ENCODE results near the gene CEP120.
"Not testable (repeated sequence)": the region's sequence is repeated elsewhere in the genome, so short reads cannot be mapped to it uniquely, and the experiment has no call there.

Gene CEP120

GRCh38 chr5:123438244-123438643 is 15.0 kb upstream of the CEP120 start:
- no peak for DNase-seq

DNA sequence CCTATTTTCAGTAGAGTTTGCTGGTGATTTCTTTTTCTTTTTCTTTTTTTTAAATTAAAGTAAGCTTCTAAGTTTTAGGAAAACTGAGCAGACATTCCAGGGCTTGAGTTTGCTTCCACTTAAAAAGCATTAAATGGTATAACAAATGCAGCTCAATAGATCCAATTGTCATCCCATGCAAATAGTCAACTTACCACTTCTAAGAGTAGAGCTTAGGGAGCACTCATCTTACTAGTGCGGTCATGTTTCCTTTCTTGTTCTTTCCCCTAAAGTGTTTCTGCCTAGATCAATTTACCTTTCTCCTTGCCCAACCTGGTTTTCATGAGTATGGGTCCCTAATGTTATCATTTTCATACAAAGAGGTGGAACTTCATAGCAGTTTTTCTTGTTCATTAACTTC is 13.0 kb upstream of the CEP120 start:
- no peak for DNase-seq

DNA sequence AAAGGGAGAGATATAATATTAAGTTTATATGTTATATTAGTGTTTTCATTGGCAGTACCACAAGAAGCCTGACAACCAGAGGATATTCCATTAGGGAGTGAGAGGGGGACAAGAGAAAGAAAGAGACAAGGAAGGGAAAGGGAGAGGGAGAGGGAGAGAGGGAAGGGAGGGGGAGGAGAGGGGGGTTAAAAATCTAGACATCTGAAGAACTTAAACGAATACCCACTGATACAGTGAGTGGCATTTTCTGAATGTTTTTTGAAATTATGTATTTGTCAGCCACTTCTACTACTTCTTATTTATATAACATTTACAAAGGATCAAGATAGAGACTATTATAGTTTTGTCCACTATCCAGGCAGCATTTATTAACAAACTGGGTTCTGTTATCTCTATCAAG is 11.6 kb upstream of the CEP120 start:
- no peak for DNase-seq

- no peak for DNase-seq
Measured at GRCh38 chr5:123433596-123433995, 10.4 kb upstream of the CEP120 start.

- DNase-seq: not testable (repeated sequence)
Measured at GRCh38 chr5:123430441-123430840, 7.2 kb upstream of the CEP120 start.

GRCh38 chr5:123429993-123430392 is 6.8 kb upstream of the CEP120 start:
- DNase-seq: no peak

DNA sequence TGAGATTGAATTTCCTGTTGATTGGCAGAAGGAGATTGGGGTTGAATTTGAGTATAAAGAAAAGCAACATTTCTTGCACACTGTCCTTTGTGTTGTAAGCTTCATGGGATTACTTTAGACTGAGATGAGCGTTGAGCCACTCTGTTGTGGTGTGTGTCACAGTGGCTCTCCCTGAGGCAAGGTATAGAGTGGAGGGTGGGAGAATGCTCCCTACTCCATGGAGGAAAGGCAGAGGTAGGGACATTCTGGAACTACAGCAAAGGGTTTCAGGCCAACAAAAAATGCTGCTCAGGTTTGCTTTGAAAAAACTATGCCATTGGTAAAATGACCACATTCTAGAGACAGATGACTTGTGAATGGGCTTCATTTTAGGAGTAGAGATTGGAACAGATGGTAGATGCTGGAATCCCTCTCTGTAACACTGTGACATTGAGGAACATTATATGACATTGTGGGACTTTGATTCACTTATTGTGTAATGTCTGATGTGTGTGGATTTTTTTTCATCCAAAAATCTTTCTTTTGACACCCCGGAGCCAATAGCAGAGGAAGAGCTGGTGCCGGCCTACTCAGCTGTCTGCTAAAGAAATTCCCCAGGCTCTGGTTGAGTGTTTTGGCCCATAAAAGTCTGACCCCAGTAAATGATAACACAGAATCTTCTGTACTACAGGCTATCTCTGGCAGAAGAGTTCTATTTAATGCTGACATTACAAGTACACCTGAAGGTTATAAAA is 6.2 kb upstream of the CEP120 start:
- no peak for DNase-seq

DNA sequence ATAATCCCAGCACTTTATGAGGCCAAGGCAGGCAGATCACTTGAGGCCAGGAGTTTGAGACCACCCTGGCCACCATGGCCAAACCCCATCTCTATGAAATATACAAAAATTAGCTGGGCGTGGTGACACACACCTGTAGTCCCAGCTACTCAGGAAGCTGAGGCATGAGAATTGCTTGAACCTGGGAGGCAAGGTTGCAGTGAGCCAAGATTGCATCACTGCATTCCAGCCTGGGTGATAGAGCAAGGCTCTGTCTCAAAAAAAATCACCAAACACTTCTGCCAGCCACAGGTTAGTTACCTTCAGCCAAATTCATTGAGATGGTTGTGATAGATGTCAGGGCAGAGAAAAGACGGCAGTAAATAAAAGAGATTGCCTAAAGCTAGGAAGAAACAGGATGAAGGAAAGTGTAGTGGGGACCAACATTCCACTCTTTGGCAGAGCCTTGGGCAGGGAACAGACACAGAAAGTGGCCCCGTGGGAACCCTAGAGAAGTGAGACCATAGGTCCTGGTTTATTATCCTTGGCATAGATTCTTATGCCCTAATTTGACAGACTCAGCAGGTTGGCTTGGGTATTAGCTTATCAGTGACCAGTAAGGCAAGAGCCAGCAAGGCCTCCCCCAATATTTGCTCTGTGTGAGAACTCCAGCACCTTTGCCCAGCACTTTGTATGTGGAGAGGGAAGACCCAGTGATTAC is 5.5 kb upstream of the CEP120 start:
- DNase-seq: no peak

- no peak for DNase-seq
Measured at GRCh38 chr5:123427281-123427680, 4.1 kb upstream of the CEP120 start.

GRCh38 chr5:123425431-123425830 is 2.2 kb upstream of the CEP120 start:
- no peak for DNase-seq

GRCh38 chr5:123422433-123423277 is 548 bp downstream of the CEP120 start:
- no peak for DNase-seq

DNA sequence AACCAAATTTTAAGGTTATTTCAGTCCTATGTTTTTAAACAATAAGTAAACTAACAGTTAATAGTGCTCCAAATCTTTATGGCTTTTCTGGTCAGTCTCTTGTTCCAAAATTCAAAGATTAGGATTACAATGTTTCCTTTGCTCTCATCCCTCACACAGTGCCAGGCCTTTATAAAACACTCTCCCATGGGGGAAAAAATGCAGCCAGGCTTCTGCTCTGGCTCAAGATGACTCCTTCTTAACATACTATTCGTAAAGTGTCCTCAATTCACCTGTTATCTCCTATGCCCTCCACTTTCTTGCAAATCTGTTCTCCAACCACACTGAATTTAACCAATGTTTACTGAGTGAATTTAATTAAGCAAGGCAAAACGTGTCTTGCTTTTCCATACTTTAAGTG is 1.4 kb downstream of the CEP120 start:
- DNase-seq: no peak

DNA sequence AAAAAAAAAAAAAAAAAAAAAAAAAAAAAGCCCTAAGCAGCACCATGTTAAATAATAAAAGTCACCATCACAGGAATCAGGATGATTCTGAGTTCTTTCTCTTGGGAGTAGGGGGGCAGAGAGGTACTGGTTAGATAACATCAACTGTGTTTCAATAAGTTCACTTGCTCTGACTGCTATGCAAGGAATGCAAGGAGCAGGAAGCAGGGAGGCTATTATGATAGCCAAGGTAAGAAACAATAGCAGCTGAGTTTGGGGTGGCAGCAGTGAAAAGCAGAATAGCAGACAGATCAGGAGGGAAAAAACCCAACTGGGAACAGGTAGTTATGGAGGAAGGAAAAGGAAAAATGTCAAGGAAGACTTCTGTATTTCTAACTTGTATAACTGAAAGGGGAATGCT is 8.2 kb downstream of the CEP120 start:
- no peak for DNase-seq

DNA sequence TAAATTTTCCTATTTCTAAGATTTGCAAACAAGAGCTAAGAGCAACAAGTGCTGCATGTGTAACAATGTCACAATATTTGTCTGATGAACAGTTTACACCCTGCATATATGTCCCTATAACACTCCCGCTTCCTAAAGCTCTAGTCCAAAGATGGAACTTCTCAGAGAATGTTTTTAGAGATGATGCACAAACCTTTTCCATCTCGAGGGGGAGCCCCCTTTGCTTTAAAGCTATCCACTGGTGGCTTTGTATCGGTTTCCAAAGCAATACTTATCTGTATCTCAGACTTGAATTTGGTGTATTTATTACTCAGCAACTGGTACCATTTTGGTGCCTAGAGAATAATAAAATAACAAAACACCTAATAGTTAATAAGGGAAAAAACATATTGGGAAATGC is 11.0 kb downstream of the CEP120 start:
- DNase-seq: no peak

DNA sequence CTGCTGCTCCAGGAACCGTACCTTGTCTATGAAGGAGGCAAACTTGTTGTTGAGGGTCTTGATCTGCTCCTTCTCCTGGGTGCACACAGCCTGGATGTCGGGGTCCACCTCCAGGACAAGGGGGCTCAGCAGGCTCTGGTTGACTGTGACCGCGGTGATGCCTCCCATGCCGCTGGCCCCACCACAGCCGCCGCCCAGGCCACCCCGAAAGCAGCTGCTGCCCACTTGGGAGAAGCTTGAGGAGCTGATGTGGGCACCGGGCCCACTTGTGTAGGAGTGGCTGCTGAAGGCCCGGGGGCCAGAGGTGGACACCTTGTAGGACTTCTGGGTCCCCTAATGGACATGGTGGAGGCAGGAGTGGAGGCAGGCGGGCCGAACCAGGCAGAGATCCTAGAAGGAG is 21.2 kb downstream of the CEP120 start:
- DNase-seq: not testable (repeated sequence)

- no peak for DNase-seq
Measured at GRCh38 chr5:123401320-123401719, 21.9 kb downstream of the CEP120 start.

DNA sequence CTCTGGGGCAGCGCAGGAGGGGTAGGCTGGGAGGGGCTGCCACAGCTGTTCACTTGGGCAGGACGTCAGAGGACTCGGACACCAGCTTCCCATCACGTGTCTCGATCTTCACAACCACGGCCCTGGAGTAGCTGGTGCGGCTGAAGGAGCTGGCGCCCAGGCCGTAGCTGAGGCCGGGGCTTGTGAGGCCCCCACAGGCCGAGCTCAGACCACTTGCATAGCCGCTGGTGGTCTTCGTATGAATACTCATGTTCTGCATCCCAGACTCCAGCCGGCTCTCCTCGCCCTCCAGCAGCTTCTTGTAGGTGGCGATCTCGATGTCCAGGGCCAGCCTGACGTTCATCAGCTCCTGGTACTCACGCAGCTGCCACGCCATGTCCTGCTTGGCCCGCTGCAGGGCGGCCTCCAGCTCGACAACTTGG is 22.3 kb downstream of the CEP120 start:
- not testable (repeated sequence) for DNase-seq

DNA sequence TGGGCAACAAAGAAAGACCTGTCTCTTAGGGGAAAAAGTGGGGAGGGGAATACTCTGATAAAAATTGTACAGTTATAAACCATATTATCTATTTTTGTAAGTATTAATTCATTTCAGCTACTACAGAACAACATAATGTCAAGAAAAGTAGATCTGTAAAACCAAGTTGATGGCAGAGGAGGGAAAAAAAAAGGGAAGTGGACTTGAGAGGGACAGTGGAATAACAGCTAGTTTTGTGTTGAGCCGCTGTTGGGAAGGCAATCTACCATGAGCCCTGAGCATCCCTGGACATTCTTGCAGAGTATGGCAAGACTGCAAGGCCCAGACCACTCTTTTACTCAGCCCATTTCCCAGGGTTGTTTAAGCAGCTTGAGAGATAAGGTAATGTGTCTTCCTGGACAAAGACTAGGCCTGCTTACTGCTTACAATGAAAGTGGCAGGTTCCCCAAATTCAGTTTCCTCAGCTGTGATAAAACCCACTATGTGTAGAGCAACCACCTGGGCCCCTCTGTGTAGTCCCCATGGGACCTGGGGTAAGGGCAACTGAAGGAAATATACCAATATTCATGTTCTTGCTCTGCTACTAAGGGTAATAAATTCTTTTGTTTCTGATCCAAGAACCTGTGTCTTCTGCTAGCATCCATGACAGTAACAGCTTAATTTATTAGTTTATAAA is 25.0 kb downstream of the CEP120 start:
- DNase-seq: no peak

DNA sequence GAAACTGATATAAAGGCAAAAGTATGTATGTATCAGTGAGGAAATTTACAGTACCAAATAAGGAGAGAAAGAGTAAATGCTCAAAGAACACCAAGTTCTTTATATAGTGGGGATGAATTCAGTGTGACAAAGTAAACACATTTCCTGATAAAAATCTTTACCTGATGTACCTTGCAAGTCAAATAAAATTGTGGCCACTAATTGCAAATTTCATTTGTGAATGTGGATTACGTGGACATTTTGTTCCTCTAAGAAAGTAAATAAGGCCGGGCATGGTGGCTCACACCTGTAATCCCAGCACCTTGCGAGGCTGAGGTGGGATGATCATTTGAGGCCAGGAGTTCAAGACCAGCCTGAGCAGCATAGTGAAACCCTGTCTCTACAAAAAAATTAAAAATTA is 25.7 kb downstream of the CEP120 start:
- no peak for DNase-seq

DNA sequence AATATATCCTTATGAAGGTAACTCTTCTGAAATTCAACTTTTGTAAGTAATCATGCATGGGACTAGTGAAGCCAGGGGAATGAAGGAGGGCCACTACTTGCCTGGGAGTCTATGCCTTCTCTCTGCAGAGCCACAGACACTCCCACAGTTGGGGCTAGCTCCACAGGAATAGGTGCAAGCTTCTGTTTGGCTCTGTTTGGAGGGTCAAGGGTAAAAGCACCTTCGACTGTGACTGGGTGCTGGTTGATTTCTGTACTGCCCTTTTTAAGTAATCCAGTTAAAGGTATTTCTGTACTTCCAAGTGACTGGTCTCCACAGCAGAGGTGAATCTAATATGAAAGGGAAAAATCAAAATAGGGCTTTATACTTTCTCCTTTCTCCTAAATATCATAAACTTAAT is 32.2 kb downstream of the CEP120 start:
- DNase-seq: no peak

DNA sequence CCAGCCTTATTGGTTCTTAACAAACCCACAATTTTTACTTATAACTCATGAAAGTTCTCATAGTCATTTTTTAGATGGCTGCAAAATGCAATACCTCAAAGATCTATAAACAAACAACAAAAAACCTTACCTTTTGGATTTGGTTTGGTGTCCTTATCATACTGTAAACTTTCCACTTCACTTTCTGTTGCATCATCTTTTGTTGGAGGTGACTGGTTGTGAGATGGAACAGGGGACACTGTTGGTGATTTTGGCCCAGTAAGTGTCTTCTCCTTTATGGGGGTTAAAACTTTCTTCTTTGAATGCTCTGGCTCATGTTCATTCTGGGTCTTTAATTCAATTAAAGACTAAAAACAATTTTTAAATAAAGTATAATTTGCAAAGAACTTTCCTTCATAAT is 33.4 kb downstream of the CEP120 start:
- DNase-seq: no peak

DNA sequence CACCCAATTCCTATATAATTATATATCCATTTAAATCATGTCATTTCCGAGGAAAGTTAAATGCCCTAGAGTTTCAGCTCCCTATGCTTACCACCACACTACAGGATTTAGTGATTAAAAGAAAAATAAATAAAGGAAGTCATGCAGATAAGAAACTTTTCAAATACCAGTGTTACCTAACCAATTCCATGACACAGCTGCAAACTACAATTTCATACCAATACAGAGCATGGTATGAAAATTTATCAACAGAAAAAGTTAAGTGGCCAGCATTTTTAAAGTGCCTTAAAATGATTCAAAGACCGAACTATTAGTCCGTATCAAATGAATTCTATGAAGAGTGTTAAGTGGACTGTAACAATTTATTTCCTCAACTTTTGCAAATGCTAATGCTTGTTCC is 35.9 kb downstream of the CEP120 start:
- DNase-seq: no peak

GRCh38 chr5:123382252-123382651 is 41.0 kb downstream of the CEP120 start:
- DNase-seq: no peak

Measured in GOT3 (cell line).